GM19438 (cell line): ENCODE data around the gene FGD4.
"Not testable (repeated sequence)": the region's sequence is repeated elsewhere in the genome, so short reads cannot be mapped to it uniquely, and the experiment has no call there.

Experiments
- ATAC-seq: cut with Tn5 transposase; IDR thresholded peaks from one replicate; pipeline ENCODE4 v1.9.1; 2021; ENCODE audit warnings: low read depth; ENCODE audit not compliant: unreplicated experiment

FGD4 gene

DNA sequence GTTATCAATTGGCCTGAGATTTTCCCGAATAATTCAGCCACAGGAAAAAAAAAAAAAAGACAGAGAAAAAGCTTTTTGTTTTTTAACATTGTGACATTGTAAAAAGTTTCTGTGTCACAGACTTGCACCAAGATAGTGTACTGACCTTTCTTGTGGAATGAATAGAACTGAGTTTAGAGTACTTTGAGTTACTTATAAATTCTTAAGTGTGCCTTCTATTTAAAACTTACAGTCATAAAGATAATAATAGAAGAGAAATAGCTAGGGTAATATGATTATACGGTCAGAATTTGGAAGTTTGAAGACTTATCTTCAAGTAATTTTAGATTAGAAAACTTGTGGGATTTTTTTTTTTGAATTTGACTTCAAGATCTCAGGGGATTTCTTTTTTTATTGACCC is 88.8 kb downstream of the FGD4 start:
- ATAC-seq, result no peak

DNA sequence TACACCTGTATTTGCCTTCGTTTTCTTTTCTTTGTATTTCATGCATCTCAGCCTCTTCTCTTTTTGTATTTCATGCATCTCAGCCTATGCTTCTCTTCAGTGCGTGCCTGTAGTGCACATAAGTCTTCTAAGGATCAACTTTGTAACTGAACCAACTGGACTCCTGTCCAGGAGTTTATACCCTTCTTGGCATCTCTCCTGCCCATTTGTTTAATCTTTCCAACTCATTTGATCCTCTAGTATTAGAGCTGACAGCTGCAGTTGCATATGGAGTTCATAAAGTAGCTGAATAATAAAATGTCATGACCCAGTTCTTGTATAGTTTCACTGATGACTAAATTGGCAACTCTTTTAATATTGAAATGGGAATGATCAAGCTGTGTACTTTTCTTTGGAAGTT is 89.7 kb downstream of the FGD4 start:
- no peak for ATAC-seq

DNA sequence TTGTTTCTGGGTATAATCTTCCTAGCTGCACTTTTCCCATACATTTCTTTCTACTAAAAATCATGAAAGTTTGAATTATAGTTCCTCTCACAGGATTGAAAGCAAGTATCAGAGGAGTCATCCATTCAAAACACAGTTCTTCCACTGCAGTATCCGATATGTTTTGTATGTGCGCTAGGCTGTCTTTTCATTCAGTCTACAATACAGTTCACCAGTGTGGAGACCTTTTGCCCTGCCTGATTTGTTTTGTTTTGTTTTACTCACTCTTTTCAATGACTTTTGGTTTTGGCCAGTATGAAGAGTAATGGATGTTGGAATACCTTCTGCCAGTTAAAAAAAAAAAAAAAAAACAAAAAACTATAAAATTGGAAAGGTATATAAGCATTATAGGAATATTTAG is 91.4 kb downstream of the FGD4 start:
- no peak for ATAC-seq

DNA sequence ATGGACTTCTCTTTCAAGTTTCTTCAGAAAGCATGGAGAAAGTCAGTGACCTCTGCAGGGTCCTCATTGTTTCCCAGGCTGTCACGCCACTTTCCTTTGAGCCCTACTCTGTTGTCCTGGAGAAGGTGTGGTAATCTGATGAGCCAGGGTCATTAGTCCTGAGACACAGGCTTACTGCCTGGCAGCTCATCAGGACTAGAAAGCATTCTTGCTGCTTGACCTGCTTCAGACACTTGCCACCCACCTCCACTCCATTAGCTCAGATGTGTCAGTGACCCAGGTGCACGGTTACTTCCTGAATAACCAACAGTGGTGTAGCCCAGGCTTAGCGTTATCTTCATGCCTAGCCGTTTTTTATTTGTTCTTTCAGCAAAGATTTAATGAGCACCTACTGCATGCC is 93.9 kb downstream of the FGD4 start:
- ATAC-seq, result no peak

DNA sequence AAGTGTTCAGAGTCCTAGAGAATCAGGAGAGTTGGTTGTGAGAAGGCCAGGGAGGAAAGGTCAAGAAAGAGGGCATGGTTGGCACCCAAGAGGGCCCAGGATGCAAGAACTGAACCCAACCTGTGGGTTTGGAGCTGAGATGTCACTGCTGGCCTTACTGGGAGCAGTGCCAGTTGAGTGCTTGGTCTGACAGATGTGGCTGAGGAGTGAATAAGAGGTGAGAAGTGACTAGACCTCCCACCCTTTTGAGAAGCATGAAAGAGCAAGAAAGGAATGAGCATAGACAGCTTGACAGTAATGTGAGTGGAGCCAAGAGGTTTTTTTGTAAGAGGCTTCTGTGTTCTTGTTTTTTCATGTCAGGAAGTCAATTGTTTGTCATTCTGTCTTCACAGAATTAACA is 95.3 kb downstream of the FGD4 start:
- no peak for ATAC-seq

DNA sequence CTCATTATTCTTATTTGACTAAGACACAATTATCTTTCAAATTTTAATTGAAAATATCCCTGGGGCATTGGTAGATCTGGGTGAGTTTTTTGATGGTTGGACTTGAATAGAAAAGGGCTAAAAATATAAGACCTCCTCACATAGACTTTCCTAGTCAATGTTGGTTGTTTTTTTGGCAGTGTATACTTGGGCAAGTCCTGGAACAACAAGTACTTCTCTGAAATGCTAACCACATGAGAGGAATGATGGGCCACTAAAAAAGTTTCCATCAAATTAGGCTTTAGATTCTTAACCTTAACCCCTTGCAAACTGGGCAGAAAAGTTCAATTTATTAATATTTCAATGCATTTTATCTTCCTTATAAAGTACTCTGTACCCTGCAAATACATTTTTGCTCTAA is 97.6 kb downstream of the FGD4 start:
- ATAC-seq, result no peak

DNA sequence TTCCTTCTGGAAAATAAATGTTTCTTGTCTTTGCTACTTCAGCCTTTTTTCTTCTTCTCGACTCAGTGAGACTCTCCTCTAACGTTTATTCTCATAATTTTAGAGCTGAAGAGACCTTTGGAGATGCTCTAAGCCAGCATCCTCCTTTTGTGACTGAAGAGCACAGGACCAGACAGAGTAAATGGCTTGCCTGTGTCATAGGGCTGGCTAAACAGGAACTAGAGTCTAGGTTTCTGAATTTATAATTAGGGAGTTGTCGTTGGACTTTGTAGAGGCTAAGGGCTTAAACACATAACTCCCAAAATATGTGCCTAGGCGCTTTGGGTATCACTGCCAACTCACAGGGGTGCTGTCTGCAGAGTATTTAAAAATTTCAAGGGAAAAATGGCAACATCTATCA is 98.5 kb downstream of the FGD4 start:
- no peak for ATAC-seq

DNA sequence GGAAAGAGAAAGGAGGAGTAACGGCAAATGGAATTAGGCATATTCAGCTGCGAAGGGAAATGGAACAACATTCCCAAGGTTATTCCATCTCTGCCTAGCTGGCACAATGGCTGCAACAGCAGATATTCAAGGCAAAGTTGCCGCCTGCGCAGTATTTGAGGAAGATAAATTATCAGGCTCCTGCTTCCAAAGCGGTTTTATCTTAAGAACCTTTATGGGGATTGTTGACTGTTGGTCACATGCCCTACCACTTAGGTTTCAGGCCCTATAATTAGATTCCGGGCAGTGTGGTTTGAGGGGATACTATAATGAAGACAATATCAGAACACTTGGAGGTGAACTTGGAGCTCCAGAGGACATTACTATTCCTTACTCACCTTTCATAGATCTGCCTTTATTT is 99.7 kb downstream of the FGD4 start:
- ATAC-seq, result no peak

DNA sequence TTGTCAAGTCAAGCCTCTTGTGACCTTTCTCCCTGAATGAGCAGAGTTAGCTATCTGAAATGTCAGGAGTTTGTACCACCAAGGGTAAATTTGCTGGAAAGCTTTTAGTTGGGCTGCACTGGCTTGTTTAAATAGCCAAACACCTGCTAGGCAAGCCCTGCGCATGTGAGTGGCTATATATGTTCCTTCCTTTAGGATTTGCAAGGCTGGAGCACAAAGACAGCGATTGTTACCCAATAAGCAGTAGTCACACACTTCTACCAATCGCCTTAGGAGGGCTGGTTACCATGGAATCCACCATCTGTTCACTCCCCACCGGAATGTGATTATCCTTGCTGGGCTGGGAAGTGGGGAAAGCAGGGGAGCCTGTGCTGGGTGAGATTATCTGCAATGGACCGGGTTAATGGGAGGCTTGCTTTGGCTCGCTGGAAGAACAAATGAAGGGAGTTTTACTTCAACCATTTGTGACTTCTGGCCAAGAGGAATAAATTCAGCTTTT is 102.5 kb downstream of the FGD4 start:
- no peak for ATAC-seq

DNA sequence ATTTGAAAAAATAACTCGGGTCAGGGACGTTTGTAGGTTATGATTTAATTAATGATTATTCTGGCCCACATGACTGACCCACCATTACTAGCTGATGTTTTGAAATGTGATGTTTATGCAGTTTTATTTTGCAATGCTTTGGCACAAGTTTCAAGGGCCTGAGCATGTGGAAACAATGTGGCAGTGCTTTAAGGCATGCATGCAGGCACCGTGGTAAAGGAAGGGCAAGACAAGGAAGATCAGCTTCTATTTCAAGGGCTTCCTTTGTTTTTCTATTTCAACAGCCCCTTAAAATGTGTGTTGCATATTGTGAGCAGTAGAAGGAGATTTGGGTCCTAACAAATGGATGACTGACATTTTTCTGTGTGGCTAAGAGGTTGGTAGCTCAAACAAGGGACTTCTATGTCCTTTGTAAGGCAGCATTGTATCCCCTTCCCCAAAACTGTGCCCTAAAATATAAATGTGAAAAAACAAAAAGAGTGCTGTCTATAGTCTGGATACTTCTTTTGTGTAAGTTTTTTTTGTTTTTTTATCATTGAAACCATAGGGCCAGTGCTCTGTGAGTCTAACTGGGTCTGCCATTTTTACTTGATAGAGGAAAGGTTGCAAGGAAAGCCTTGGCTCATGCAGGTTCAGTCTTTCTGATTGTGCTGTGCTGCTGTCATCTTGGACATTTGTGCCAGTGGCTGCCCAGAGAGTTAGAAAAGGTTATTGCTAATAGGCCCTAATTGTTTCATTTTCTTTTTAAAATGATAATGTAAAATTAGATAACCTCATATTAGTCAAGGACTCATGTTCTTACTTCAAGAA is 103.5 kb downstream of the FGD4 start:
- ATAC-seq, result no peak

DNA sequence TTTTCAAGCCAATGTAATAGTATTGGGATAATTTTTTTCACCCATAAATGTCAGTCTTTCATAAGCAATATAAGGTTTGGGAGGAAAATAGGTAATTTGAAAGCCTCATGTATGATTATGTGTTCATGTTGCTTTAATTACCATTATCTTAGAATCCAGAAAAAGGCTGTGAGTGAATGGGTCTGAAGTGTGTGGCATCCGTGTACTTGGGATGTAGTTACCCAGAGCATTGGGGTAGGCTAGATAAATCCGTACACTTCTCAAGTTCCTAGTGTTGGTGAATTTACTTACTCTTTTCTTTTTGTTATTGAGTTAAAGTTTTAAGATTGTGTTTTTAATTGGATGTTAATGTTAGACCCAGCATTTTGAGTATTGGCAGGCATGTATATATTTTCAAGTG is 104.4 kb downstream of the FGD4 start:
- ATAC-seq, result no peak

DNA sequence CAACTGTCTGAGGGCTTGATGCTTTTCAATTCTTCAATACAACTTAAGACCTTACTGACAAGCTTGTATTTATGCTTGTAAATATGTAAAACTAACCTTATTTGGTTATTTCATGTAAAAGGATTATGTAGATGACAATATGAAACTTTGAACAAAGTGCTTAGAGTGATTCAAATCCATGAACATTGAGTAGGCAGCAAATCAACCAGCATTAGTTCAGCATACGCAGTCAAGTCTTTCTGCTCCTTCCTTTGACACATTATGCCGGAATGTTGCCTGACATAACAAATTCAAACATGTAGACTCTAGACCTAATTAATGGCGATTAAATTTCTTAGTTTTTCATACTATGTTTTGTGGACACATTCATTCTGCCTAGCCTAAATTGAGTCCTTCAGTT is 105.2 kb downstream of the FGD4 start:
- ATAC-seq, result no peak

DNA sequence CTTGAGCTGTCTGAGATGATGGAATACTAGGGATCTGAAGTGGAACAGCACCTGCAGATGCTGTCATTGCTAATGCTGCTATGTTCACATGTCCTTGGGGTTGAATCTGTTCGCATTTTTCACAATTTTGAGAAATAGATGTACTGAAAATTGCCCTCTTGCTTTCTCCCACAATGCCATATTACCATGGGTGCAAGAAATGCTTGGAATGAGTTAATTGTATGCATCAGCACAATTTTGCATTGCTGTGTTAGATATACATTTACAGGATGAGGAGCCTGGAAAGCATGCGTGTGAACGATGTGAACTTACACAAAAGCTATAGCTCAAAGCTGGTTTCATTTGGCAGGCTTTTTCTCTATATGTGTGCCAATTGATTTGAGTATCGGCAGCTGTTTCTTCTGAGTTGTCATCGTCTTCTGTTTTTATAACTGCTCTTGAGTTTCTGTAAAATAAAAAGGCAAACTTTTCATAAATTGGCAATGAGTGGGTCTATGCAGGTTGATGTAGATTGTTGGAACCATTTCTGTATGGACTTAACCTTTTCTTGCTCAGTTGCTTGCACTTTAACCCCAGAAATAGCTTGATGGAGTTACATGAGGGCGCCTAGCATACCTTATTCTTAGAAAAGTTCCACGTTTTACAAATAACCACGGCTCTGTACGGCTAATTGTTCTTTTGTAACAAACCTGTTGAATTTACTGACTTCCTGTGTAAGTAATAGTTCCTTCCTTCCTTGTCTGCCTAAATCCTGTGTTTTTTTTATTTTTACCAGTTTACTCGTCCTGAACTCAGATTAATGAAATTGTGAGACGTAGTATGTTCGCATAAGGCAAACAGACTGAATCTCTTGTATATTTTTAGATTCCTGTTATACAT is 105.9 kb downstream of the FGD4 start:
- no peak for ATAC-seq

DNA sequence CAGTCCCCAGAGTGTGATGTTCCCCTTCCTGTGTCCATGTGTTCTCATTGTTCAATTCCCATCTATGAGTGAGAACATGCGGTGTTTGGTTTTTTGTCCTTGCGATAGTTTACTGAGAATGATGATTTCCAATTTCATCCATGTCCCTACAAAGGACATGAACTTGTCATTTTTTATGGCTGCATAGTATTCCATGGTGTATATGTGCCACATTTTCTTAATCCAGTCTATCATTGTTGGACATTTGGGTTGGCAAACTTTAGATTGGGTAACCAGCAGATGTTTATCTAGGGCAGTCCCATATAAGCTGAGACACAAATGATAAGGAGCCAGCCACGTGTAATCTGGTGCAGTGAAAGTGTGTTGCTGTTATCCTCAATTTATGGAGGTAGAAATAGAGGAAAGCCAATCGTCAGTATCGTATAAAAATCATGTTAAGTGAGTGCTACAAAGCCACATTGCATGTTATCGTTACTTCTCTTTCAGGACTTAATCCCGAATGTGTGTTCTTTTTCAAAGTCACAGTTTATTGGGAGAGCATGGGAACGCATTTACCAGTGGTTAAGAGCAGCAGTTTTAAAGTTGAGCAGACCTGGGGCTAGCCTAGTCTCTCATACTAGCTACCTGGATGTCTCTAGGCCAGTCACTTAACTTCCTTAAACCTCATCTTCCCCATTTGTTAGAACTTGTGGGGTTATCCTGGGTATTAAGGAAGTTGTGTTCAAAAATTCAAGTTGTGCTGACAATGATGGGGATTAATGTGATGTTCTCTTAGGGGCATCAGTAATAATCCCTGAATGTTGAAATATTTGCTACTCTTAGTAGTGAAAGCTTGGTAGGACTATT is 108.0 kb downstream of the FGD4 start:
- ATAC-seq, result not testable (repeated sequence)

DNA sequence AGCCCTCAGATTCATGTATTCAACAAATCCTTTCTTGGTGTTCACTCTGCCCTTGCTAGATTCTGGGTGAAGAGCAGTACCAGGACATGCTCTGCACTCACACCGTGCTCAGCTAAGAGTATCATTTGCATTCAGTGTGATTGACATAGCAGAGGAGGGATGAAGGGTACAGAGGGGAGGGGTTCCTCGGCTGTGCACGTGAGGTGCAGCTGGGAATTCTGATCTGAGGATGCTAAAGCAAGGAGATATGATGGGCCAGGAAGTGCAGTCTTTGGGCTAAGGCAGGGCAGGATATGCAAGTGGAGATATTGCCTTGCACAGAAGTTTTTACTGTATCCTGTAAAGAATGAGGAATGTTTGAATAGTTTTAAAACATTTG is 108.6 kb downstream of the FGD4 start:
- no peak for ATAC-seq

DNA sequence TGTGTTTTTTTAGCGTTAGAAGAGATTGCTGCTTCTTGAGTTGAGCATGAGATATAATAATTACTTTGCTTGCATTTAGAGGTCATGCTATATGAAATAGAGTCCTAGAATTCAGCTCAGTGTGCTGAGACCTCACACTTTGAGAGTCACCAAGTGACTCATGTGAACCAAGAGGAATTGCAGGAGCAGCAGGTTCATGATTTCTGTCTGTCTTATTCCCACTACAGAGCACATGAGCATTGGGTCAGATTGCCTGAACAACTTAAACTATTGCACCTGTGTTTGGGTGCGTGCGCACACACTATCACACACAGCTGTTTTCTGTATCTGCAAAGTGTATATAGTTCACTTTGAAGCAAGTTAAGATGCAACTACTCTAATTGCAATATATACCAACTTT is 109.3 kb downstream of the FGD4 start:
- ATAC-seq, result no peak

DNA sequence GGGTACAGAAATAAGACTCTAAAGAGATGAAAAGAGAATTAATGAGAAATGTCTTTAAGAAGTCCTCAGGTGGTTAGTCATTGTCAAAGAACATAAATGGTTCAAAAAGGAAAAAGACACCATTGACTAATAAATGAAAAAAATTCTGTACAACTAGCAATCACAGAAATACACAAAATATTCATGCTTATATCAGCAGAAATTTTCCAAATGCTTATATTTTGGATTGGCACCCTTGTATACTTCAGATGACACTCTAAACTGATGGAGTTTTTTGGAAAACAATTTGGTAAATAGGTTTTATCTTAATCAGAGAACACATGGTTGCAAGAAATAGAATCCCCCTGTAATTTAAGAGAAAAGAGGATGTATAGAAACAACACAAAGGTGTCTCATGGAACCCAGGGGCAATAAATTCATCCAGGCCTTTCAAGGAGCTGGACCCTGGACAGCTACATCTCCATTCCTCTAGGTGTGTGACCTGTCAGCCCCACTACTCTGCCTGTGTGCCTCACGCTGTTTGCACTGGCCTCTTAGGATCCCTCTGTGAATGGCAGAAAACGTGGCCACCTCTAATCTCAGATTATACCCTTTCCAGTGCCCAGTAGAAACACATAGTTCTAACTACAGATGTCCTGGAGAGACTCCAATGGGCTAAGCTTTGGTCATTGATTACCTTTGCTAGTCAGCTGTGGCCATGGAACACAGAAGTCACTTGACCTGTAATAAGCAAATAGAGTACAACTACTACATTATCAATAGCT is 110.2 kb downstream of the FGD4 start:
- ATAC-seq, result no peak

DNA sequence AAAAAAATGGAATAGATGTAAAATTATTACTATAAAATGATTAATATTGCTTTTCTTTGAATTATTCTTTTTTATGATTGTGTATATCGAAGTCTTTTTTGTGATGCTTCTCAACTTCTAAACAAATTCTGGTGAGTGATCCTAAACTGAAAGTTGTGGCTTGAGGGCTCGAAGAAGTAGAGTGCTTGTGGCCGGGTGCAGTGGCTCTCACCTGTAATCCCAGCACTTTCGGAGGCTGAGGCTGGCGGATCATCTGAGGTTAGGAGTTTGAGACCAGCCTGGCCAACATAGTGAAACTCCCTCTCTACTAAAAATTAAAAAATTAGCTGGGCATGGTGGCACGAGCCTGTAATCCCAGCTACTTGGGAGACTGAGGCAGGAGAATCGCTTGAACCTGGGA is 112.6 kb downstream of the FGD4 start:
- ATAC-seq, result not testable (repeated sequence)

DNA sequence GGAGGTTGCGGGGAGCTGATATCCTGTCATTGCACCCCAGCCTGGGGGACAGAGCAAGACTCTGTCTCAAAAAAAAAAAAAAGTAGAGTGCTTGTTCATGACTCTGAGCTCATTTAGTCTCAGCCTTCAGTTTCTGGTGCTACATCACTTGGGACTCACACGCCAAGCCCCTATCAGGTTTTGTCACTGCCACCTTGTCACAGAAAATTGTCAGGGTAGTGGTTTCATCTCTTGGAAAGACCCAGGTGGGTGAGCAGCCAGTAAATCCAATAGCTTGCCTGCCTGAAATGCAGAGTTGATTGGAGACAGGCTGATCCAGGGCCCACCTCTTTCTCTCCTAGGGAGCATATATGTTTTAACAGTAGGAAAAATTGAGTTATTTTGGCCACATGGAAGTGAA is 113.0 kb downstream of the FGD4 start:
- ATAC-seq, result no peak

DNA sequence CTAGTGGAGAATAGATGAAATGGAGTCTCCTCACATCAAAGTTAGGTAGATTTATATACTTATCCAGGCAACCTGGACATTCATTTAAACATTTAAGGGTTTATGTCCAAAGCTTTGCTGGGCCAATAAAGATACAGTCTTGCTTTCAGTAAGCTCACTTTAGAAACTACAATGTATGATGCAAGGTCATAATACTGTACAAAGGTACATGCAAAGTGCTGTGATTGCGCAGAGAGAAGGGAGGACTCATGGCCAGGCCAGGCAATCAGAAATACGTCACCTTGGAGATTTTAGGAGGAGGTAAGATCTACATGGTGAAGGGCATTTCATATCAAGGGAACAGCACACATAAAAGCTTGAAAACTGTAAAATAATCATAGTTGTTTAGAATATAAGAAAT is 113.6 kb downstream of the FGD4 start:
- ATAC-seq, result no peak
